ENCODE results near the gene S100A7A.
"Not testable (repeated sequence)": the region's sequence is repeated elsewhere in the genome, so short reads cannot be mapped to it uniquely, and the experiment has no call there.

S100A7A gene

GRCh38 chr1:153404086-153404635 lies 12.2 kb upstream of the S100A7A start:
- TF ChIP-seq CTCF (IDR thresholded peaks at IDR 0.05; ENCODE audit: low read depth, low read length, missing control alignments): no peak
- DNase-seq: no peak
- in situ Hi-C loops (cut with HindIII; ENCODE audit: low pct_ligation_motif_present, low sequenced_read_pairs): no loop called here
- Histone ChIP-seq H3K27ac (no peak overlapping the region), H3K4me3 (ENCODE audit: low read depth, low read length) (no peak overlapping the region), H3K36me3 (replicated peaks) (no peaks in the 10 kb centered on the region), H3K27me3 (replicated peaks) (no peaks in the 10 kb centered on the region)

- in situ Hi-C loops (cut with HindIII; ENCODE audit: low pct_ligation_motif_present, low sequenced_read_pairs): no loop called here
- TF ChIP-seq CTCF (IDR thresholded peaks at IDR 0.05; ENCODE audit: low read depth, low read length, missing control alignments): peak; percentile 51
Observed at GRCh38 chr1:153404768-153405167, 11.6 kb upstream of the S100A7A start.

GRCh38 chr1:153405825-153406599 lies 10.3 kb upstream of the S100A7A start:
- H3K27ac ChIP-seq; DNase-seq; H3K27me3 ChIP-seq (replicated peaks); H3K4me3 ChIP-seq (ENCODE audit: low read depth, low read length); in situ Hi-C loops (cut with HindIII; ENCODE audit: low pct_ligation_motif_present, low sequenced_read_pairs); H3K36me3 ChIP-seq (replicated peaks): not testable (repeated sequence)

More at GRCh38 chr1:153404768-153405167, 11.6 kb upstream of the S100A7A start:
- DNase-seq: no peak
- Histone ChIP-seq H3K27me3 (replicated peaks) (no peaks in the 10 kb centered on the region), H3K4me3 (ENCODE audit: low read depth, low read length) (no peak overlapping the region), H3K27ac (no peak overlapping the region), H3K36me3 (replicated peaks) (no peaks in the 10 kb centered on the region)

- H3K36me3 ChIP-seq (replicated peaks); H3K27me3 ChIP-seq (replicated peaks); H3K27ac ChIP-seq; DNase-seq; H3K4me3 ChIP-seq (ENCODE audit: low read depth, low read length); in situ Hi-C loops (cut with HindIII; ENCODE audit: low pct_ligation_motif_present, low sequenced_read_pairs): not testable (repeated sequence)
Observed at GRCh38 chr1:153407274-153407673, 9.0 kb upstream of the S100A7A start.

GRCh38 chr1:153413961-153414360 lies 2.4 kb upstream of the S100A7A start:
- DNase-seq; H3K27ac ChIP-seq; in situ Hi-C loops (cut with HindIII; ENCODE audit: low pct_ligation_motif_present, low sequenced_read_pairs); H3K36me3 ChIP-seq (replicated peaks); H3K4me3 ChIP-seq (ENCODE audit: low read depth, low read length); H3K27me3 ChIP-seq (replicated peaks): not testable (repeated sequence)

GRCh38 chr1:153417136-153417888 lies 992 bp downstream of the S100A7A start:
- in situ Hi-C loops (cut with HindIII; ENCODE audit: low pct_ligation_motif_present, low sequenced_read_pairs): no loop called here
- H3K4me3 ChIP-seq (ENCODE audit: low read depth, low read length): no peak overlapping the region
- no peak overlapping the region for H3K27ac ChIP-seq
- no peaks in the 10 kb centered on the region for H3K27me3 ChIP-seq (replicated peaks)
- TF ChIP-seq CTCF (IDR thresholded peaks at IDR 0.05; ENCODE audit: low read depth, low read length, missing control alignments): no peak
- no peak for DNase-seq
- H3K36me3 ChIP-seq (replicated peaks): no peaks in the 10 kb centered on the region

- H3K4me3 ChIP-seq (ENCODE audit: low read depth, low read length); in situ Hi-C loops (cut with HindIII; ENCODE audit: low pct_ligation_motif_present, low sequenced_read_pairs); DNase-seq; H3K27ac ChIP-seq; H3K27me3 ChIP-seq (replicated peaks); H3K36me3 ChIP-seq (replicated peaks): not testable (repeated sequence)
Observed at GRCh38 chr1:153418758-153419435, 2.6 kb downstream of the S100A7A start.

- in situ Hi-C loops (cut with HindIII; ENCODE audit: low pct_ligation_motif_present, low sequenced_read_pairs); H3K27me3 ChIP-seq (replicated peaks); H3K27ac ChIP-seq; H3K4me3 ChIP-seq (ENCODE audit: low read depth, low read length); H3K36me3 ChIP-seq (replicated peaks); DNase-seq: not testable (repeated sequence)
Observed at GRCh38 chr1:153419436-153419793, 3.1 kb downstream of the S100A7A start.

All from brain microvascular endothelial cell (primary cell).